ENCODE data around the gene TMEM132A. TPM values are rescaled to one million over a fixed set of nuclear protein-coding genes. Genes with fewer than 3 reads are reported as not detected.

Gene TMEM132A
- total RNA-seq, 1 donor from 2014 or later, result 2.3 TPM

DNA sequence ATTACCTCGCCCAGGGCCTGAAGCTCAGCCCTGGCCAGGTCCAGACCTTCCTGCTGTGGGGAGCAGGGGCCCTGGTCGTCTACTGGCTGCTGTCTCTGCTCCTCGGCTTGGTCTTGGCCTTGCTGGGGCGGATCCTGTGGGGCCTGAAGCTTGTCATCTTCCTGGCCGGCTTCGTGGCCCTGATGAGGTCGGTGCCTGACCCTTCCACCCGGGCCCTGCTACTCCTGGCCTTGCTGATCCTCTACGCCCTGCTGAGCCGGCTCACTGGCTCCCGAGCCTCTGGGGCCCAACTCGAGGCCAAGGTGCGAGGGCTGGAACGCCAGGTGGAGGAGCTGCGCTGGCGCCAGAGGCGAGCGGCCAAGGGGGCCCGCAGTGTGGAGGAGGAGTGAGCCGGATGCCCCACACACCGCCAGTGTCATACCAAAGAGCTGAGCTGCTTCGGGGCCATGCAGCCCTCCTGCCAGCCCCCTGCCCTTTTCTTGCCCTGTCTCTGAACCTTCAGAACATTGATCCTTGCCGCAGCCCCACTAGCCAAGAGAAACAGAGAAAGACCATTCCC lies 2.4 kb upstream of the TMEM132A start:
- H3K27ac Mint-ChIP-seq, result no peak overlapping the region
- H3K9me3 Mint-ChIP-seq, result no peaks in the 10 kb centered on the region
- no peak overlapping the region for H3K4me3 Mint-ChIP-seq
- H3K4me1 Mint-ChIP-seq, result peaks cover 26% of the 10 kb centered on the region
- DNase-seq, result no peak
- peaks cover 37% of the 10 kb centered on the region for H3K36me3 Mint-ChIP-seq (ENCODE audit: low read depth)
- H3K27me3 Mint-ChIP-seq, result peaks cover 21% of the 10 kb centered on the region
- intact Hi-C loops (cut with micrococcal nuclease), result no loop called here

DNA sequence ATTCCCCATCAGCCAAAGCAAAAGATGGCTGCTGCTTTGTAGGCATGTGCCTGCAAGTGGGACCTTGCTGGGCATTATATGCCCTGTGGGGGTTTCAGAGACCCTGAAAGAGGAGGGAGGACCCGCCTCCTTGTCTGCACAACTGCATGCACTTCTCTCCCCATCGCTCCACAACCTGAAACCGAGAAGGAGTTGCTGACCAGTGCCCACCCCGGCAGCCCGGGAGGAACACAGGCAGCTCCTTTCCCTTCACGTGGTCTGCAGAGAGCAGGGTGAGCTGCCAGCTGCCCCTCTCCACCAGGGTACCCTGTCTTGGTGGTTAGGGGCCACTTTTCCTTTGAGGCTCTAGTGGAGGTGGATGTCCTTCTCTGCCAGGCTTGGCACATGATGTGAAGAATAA lies 1.4 kb upstream of the TMEM132A start:
- Mint-ChIP-seq H3K4me3 (no peak overlapping the region), H3K27ac (no peak overlapping the region), H3K36me3 (ENCODE audit: low read depth) (peaks cover 32% of the 10 kb centered on the region), H3K9me3 (no peaks in the 10 kb centered on the region), H3K4me1 (peaks cover 20% of the 10 kb centered on the region), H3K27me3 (peaks cover 27% of the 10 kb centered on the region)
- intact Hi-C loops (cut with micrococcal nuclease), result no loop called here
- DNase-seq, result no peak

DNA sequence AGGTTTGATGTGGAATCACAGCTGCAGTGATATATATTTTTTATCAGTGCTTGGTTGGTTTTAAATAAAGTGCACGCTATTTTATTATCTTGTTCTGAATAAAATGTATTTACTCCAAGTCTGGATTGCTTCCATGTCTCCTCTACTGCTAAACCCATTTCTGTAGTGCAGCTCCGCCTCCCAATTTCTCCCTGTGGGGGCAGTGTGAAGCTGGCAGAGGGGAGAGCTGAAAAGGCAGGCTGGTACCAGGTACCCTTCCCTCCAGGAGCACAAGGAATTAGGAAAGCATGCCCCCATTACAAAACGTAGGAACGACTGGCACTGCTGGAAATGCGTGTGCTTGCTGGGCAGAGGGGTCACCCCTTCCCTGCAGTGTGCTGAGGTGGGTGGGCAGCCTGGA lies 934 bp upstream of the TMEM132A start:
- Mint-ChIP-seq H3K36me3 (ENCODE audit: low read depth) (peaks cover 32% of the 10 kb centered on the region), H3K9me3 (no peaks in the 10 kb centered on the region), H3K27me3 (peaks cover 27% of the 10 kb centered on the region), H3K4me1 (peaks cover 20% of the 10 kb centered on the region), H3K4me3 (no peak overlapping the region), H3K27ac (no peak overlapping the region)
- intact Hi-C loops (cut with micrococcal nuclease), result no loop called here
- DNase-seq, result no peak

DNA sequence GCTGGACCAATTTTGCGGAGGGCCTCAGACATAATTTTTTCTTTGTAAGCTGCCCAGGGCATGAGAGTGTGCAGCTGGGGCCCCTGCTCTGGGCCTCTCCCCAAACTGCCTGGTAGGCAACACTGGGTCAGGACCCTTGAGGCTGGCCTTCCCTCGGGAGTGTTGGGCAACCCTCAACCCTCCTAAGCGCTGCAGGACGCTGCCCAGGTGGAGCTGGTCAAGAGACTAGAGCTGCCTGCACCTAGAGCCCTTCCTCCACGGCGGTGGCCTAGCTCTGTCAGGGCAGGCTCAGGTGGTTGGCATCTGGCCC lies 505 bp upstream of the TMEM132A start:
- intact Hi-C loops (cut with micrococcal nuclease), result no loop called here
- H3K36me3 Mint-ChIP-seq (ENCODE audit: low read depth), result peaks cover 32% of the 10 kb centered on the region

DNA sequence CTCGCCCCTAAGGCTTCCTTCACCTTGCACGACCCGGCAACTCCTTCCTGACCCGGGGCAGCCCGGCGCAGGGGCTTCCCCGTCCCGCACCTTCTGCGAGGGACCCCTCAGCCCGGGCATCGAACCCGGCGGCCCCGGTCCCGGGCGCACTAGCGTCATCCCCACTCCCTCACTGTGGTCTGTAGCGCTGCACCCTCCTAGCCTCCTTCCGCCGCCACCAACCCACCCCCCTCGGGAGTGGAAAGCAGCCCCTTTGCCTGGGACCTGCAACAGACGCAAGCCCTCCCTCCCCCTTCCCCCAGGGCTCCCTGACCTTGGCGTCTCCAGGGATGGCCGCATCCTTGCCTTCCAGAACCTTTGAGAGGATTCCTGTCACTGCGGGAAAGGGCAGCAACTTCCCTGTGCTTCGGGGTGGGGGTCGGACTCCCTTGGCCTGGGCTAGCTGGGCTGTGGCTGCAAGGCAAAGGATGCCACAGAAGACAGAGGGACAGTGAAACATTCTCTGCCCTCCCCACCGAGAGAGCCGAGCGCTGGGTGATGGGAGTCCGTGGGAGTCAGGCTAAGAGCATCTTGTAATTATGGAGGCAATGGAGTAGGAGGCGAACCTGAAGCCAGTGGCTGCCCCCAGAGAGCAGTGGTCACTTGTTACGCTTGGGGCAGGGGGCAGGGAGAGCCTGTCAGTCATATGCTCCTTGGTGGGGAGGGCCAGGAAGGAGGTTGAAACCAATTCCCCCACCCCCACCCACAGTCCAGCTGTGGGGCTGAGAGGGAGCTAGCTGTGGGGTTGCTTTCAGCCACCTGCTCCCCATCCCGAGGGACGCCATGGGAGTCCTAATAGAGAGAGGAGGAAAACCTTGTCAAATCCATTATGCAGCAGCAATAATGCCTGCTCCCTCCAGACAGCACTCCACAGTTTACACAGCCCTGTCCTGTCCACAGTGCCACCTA lies 920 bp downstream of the TMEM132A start:
- H3K27ac Mint-ChIP-seq, result peak overlapping the region; percentile 38
- H3K4me3 Mint-ChIP-seq, result peak overlapping the region; percentile 74
- H3K9me3 Mint-ChIP-seq, result no peaks in the 10 kb centered on the region
- H3K4me1 Mint-ChIP-seq, result peaks cover 12% of the 10 kb centered on the region
- intact Hi-C loops (cut with micrococcal nuclease), result no loop called here
- peaks cover 28% of the 10 kb centered on the region for H3K36me3 Mint-ChIP-seq (ENCODE audit: low read depth)
- peak; percentile 62 for DNase-seq
- peaks cover 34% of the 10 kb centered on the region for H3K27me3 Mint-ChIP-seq

More for the DNA sequence above, 505 bp upstream of the TMEM132A start:
- peaks cover 17% of the 10 kb centered on the region for H3K4me1 Mint-ChIP-seq
- DNase-seq, result no peak
- H3K9me3 Mint-ChIP-seq, result no peaks in the 10 kb centered on the region
- H3K4me3 Mint-ChIP-seq, result peak overlapping the region; percentile 74
- no peak overlapping the region for H3K27ac Mint-ChIP-seq
- peaks cover 27% of the 10 kb centered on the region for H3K27me3 Mint-ChIP-seq

DNA sequence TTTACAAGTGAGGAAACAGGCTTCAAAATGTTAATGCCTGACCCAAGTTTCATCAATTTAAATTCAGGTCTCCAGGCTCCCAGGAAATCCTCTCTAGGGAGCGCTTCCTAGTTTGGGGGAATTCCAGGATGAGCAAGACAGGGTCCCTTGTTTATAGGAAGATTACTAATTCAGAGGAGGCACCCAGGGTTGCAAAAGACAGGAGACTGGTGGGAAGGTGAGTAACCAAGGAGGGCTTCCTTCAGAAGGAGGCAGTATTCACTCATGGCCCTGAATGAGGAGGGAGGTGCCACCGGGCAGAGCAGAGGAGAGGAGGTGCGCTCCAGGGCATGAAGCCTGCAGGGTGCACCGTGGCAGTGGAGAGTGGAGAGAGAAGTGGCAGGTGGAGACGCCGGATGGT lies 1.6 kb downstream of the TMEM132A start:
- Mint-ChIP-seq H3K36me3 (ENCODE audit: low read depth) (peaks cover 22% of the 10 kb centered on the region), H3K9me3 (no peaks in the 10 kb centered on the region), H3K4me1 (peaks cover 12% of the 10 kb centered on the region), H3K27ac (no peak overlapping the region), H3K27me3 (peaks cover 36% of the 10 kb centered on the region), H3K4me3 (no peak overlapping the region)
- DNase-seq, result no peak
- intact Hi-C loops (cut with micrococcal nuclease), result no loop called here

DNA sequence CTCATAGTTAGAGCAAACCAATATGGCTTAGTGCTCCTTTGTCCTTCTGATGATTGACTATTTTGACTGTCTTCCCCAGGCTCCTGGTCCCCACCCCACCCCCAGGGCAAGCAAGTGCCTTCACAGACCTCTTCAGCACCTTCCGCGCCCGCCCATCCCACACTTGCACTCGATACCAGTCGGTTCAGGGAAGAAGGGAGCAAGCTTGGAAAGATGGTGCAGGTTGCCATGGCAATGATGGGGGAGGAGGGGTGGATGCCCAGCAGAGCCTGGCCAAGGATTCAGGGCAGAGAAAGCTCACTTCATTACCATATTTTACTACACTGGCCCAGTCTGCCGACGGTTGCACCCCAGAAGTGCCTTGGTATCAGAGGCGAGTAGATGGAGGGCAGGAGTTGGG lies 2.2 kb downstream of the TMEM132A start:
- no peak overlapping the region for H3K27ac Mint-ChIP-seq
- no peaks in the 10 kb centered on the region for H3K9me3 Mint-ChIP-seq
- peaks cover 16% of the 10 kb centered on the region for H3K36me3 Mint-ChIP-seq (ENCODE audit: low read depth)
- H3K4me3 Mint-ChIP-seq, result no peak overlapping the region
- H3K27me3 Mint-ChIP-seq, result peaks cover 37% of the 10 kb centered on the region
- DNase-seq, result no peak
- intact Hi-C loops (cut with micrococcal nuclease), result no loop called here
- peaks cover 12% of the 10 kb centered on the region for H3K4me1 Mint-ChIP-seq

DNA sequence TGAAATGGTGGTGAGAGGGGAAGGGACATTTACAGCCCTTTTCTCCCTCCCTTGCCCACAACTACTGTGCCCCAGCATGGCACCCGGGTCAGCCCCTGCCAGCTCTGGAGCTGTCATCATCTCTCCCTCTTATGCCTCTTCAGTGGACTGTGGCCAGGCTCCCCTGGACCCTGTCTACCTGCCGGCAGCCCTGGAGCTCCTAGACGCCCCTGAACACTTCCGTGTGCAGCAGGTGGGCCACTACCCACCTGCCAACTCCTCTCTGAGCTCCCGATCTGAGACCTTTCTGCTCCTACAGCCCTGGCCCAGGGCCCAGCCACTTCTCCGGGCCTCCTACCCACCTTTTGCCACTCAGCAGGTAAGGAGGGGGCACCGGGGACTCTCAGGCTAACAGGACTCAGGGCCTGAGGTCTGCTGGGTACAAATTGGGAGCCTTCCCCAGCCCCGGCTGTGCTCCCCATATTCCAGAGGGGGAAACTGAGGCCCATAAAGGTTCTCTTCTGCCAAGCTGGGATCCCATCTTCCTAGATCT lies 2.9 kb downstream of the TMEM132A start:
- Mint-ChIP-seq H3K27ac (no peak overlapping the region), H3K4me3 (no peak overlapping the region), H3K27me3 (peaks cover 37% of the 10 kb centered on the region), H3K4me1 (peaks cover 12% of the 10 kb centered on the region), H3K9me3 (no peaks in the 10 kb centered on the region), H3K36me3 (ENCODE audit: low read depth) (peaks cover 11% of the 10 kb centered on the region)
- DNase-seq, result no peak
- intact Hi-C loops (cut with micrococcal nuclease), result no loop called here

DNA sequence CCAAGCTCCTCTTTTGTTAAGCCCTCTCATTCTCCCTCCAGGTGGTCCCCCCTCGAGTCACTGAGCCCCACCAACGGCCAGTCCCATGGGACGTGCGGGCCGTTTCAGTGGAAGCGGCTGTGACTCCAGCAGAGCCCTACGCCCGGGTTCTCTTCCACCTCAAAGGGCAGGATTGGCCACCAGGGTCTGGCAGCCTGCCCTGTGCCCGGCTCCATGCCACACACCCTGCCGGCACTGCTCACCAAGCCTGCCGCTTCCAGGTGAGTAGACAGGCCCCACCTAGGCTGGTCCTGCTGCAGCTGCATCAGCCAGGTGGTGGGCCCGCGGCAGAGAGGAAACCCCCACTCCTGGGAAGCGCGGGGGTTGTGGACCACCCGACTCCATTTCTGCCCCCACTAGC lies 3.3 kb downstream of the TMEM132A start:
- Mint-ChIP-seq H3K36me3 (ENCODE audit: low read depth) (peaks cover 6% of the 10 kb centered on the region), H3K27ac (no peak overlapping the region), H3K4me3 (no peak overlapping the region), H3K4me1 (peaks cover 12% of the 10 kb centered on the region), H3K27me3 (peaks cover 39% of the 10 kb centered on the region), H3K9me3 (no peaks in the 10 kb centered on the region)
- intact Hi-C loops (cut with micrococcal nuclease), result no loop called here
- no peak for DNase-seq

DNA sequence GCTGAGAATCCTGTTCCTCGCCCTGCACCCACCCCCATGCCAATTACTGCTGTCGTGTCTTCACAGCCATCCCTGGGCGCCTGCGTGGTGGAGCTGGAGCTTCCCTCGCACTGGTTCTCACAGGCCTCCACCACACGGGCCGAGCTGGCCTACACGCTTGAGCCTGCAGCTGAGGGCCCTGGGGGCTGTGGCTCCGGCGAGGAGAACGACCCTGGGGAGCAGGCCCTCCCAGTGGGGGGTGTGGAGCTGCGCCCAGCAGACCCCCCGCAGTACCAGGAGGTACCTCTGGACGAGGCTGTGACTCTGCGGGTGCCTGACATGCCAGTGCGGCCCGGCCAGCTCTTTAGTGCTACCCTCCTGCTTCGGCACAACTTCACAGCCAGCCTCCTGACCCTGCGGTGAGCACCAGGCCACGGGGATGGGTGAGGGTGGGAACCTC lies 4.3 kb downstream of the TMEM132A start:
- Mint-ChIP-seq H3K9me3 (no peaks in the 10 kb centered on the region), H3K27ac (no peak overlapping the region), H3K36me3 (ENCODE audit: low read depth) (peaks cover 3% of the 10 kb centered on the region), H3K4me1 (peaks cover 12% of the 10 kb centered on the region), H3K4me3 (no peak overlapping the region), H3K27me3 (peaks cover 39% of the 10 kb centered on the region)
- intact Hi-C loops (cut with micrococcal nuclease), result no loop called here
- no peak for DNase-seq

DNA sequence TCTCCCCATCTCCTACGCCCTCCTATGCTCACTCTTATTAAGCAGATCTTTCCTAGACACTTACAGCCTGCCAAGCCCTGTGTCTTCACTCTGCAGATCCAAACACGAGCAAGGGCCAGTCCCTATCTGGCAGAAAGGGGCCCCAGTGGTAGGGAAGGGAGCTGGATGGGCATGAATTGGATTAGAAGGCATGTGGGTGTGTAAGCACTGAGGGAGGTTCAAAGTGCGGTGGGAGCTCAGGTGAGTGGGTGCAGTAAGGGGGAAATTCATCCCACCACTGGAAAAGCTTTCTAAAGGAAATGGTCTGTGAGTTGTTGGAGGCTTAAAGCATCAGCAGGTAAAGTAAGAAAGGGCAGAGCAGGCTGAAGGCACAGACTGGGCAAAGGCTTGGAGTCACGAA lies 5.5 kb downstream of the TMEM132A start:
- peaks cover 9% of the 10 kb centered on the region for H3K4me1 Mint-ChIP-seq
- peaks cover 36% of the 10 kb centered on the region for H3K27me3 Mint-ChIP-seq

DNA sequence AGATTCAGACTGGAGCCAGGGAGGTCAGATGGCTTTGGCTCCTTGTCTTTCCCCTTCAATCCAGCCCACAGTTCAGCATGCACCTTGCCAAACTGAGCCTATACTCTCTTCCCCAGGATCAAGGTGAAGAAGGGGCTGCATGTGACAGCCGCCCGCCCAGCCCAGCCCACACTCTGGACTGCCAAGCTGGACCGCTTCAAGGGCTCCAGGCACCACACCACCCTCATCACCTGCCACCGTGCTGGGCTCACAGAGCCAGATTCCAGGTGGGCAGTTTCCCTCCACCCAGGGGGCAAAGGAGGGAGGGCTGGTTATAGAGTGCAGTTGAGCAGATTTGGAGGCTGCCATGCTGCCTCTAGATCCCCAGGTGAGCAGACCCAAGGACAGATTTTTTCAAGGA lies 6.1 kb downstream of the TMEM132A start:
- no peaks in the 10 kb centered on the region for H3K9me3 Mint-ChIP-seq
- intact Hi-C loops (cut with micrococcal nuclease), result no loop called here

More for the DNA sequence above, 5.5 kb downstream of the TMEM132A start:
- no peaks in the 10 kb centered on the region for H3K36me3 Mint-ChIP-seq (ENCODE audit: low read depth)
- no peak for DNase-seq
- no peaks in the 10 kb centered on the region for H3K9me3 Mint-ChIP-seq
- H3K4me3 Mint-ChIP-seq, result no peak overlapping the region
- intact Hi-C loops (cut with micrococcal nuclease), result no loop called here
- H3K27ac Mint-ChIP-seq, result no peak overlapping the region

DNA sequence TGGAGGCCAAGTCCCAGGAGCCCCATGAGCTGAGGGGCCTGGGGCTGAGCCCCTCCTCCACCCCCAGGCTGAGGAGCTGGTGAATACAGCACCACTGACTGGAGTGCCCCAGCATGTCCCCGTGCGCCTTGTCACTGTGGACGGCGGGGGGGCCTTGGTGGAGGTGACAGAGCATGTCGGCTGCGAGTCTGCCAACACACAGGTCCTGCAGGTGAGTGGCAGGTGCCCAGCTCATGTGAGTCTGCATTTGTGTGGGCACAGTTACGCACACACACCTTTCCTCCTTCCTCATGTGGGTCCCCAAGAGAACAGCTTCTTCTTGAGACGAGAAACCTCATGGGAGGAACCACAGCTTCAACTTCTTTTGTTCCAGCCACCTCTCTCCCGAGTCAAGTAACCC lies 7.7 kb downstream of the TMEM132A start:
- no peak overlapping the region for H3K27ac Mint-ChIP-seq
- no peaks in the 10 kb centered on the region for H3K4me1 Mint-ChIP-seq
- intact Hi-C loops (cut with micrococcal nuclease), result no loop called here
- H3K4me3 Mint-ChIP-seq, result no peak overlapping the region
- H3K27me3 Mint-ChIP-seq, result peaks cover 17% of the 10 kb centered on the region
- H3K9me3 Mint-ChIP-seq, result no peaks in the 10 kb centered on the region
- DNase-seq, result no peak
- H3K36me3 Mint-ChIP-seq (ENCODE audit: low read depth), result no peaks in the 10 kb centered on the region

More for the DNA sequence above, 6.1 kb downstream of the TMEM132A start:
- no peak for DNase-seq
- peaks cover 32% of the 10 kb centered on the region for H3K27me3 Mint-ChIP-seq
- no peak overlapping the region for H3K4me3 Mint-ChIP-seq
- no peak overlapping the region for H3K27ac Mint-ChIP-seq
- peaks cover 5% of the 10 kb centered on the region for H3K4me1 Mint-ChIP-seq
- H3K36me3 Mint-ChIP-seq (ENCODE audit: low read depth), result no peaks in the 10 kb centered on the region

DNA sequence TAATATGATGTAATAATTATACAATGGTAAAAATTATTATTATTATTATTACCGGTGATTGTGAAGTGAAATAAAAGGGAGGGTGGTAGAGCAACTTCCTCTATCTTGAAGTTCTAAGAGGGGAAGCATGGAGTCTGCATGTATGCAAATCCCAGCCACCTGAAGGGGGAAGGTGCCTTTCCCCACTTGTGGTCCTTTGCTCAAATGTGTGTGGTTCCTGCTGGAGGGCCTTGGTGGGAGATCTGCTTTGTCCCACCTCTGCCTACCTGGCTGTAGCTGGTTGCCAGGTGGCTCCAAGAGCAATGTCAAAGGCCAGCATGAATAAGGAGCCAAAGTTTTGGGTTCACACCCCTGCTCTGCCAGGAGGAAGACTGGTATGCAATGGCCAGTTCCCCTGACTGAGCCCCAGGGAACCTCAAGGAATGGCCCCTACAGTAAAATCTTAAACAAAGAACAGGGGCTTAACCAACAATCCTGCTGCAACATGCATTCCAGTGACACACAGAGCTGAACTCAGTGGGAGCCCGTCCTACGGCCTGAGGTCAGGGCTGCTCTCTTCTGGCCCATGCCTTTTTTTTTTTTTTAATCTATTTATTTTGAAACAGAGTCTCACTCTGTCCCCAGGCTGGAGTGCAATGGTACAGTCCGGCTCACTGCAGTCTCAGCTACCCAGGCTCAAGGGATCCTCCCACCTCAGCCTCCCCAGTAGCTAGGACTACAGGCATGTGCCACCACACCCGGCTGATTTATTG lies 8.5 kb downstream of the TMEM132A start:
- Mint-ChIP-seq H3K9me3 (no peaks in the 10 kb centered on the region), H3K4me3 (no peak overlapping the region), H3K27ac (no peak overlapping the region), H3K36me3 (ENCODE audit: low read depth) (no peaks in the 10 kb centered on the region), H3K27me3 (peaks cover 12% of the 10 kb centered on the region), H3K4me1 (no peaks in the 10 kb centered on the region)
- DNase-seq, result no peak
- intact Hi-C loops (cut with micrococcal nuclease), result no loop called here

Data from activated CD4-positive, alpha-beta T cell treated with anti-CD3 and anti-CD28 coated beads, Interleukin-2, amount 10 ng/mL, durations not matched to agents 24 days and 14 days (primary cell).